Endothelial cell of umbilical vein (primary cell): ENCODE data around the gene TTC29. TPM values are rescaled to one million over a fixed set of nuclear protein-coding genes. Genes with fewer than 3 reads are reported as not detected.

Source experiments
- BruUV-seq: library from RNA; stranded (reverse); fragments of 400-500 nt; replicated peaks from 2 replicates; lab custom pipeline; 2021; lab: Mats Ljungman, UMichigan
- CTCF ChIA-PET: fragments of 300-600, 350-600 bp; sonication (Branson Sonifier 250); formaldehyde crosslinking; loops from one replicate; lab custom pipeline; 2021; ENCODE audit warnings: antibody characterized with exemption, inconsistent platforms; lab: Charles Lee
- POLR2A ChIA-PET: fragments of 300-600, 350-600 bp; sonication (Branson Sonifier 250); formaldehyde crosslinking; loops from one replicate; lab custom pipeline; 2021; ENCODE audit warnings: antibody characterized with exemption, inconsistent platforms; lab: Charles Lee
- DNase-seq: peaks from one replicate; pipeline ENCODE4 v3.0.0-alpha.2; 2011; ENCODE audit warnings: low read depth, low spot score
- FAIRE-seq: peaks from 2 replicates; lab custom pipeline; 2011; peaks lifted over from hg19 to GRCh38; lab: Jason Lieb, UNC
- H2AFZ ChIP-seq: 2 replicates; pipeline ENCODE4 v1.6.0; 2012; ENCODE audit warnings: low read depth, low read length, control low read depth, inconsistent platforms
- H3K27ac ChIP-seq: 2 replicates; pipeline ENCODE4 v1.5.1; 2011; ENCODE audit warnings: low read depth, mild to moderate bottlenecking, control low read depth, low read length, moderate library complexity; ENCODE audit not compliant: insufficient read depth
- H3K27me3 ChIP-seq, 2 experiments: 2 replicates each; pipeline versions ENCODE4 v1.6.0 to v1.6.1; 2011; ENCODE audit warnings: low read length in 2 of 2, mixed read lengths in 1 of 2; ENCODE audit not compliant: control insufficient read depth in 2 of 2, insufficient read depth in 2 of 2
- H3K36me3 ChIP-seq, 2 experiments: 2 replicates in 1 of 2; 3 replicates in 1 of 2; pipeline ENCODE4 v1.5.1; 2011; ENCODE audit warnings: low read length in 2 of 2, mild to moderate bottlenecking in 1 of 2, moderate library complexity in 1 of 2; ENCODE audit not compliant: control insufficient read depth in 2 of 2, insufficient read depth in 2 of 2; ENCODE audit errors: extremely low read depth in 1 of 2
- H3K4me1 ChIP-seq: 3 replicates; pipeline ENCODE4 v1.5.1; 2011; ENCODE audit warnings: mild to moderate bottlenecking, low read length; ENCODE audit not compliant: control insufficient read depth, insufficient read depth; ENCODE audit errors: extremely low read depth
- H3K4me2 ChIP-seq: 2 replicates; pipeline ENCODE4 v1.6.1; 2011; ENCODE audit warnings: low read length, control low read depth, mixed read lengths; ENCODE audit not compliant: insufficient read depth
- H3K4me3 ChIP-seq, 3 experiments: fragments of 200-600 bp in 1 of 3; sonication (generic), shearing (Covaris generic) in 1 of 3; replicated peaks in 1 of 3; 2 replicates each; pipeline ENCODE4 v1.5.1; 2011 to 2016; ENCODE audit warnings: control low read depth in 3 of 3, low read length in 3 of 3, mild to moderate bottlenecking in 2 of 3, inconsistent platforms in 1 of 3, low read depth in 1 of 3, moderate library complexity in 1 of 3; ENCODE audit not compliant: insufficient read depth in 1 of 3
- H3K79me2 ChIP-seq: 2 replicates; pipeline ENCODE4 v1.6.0; 2012; ENCODE audit warnings: low read length, inconsistent platforms; ENCODE audit not compliant: control insufficient read depth, insufficient read depth
- H3K9ac ChIP-seq: replicated peaks from 2 replicates; pipeline ENCODE3; 2011; ENCODE audit warnings: low read length, control low read depth; ENCODE audit not compliant: insufficient read depth; ENCODE audit errors: extremely low read depth
- H3K9me1 ChIP-seq: replicated peaks from 3 replicates; pipeline ENCODE4 v1.6.0; 2011; ENCODE audit warnings: mild to moderate bottlenecking, low read length; ENCODE audit not compliant: control insufficient read depth, insufficient read depth; ENCODE audit errors: extremely low read depth
- H3K9me3 ChIP-seq: replicated peaks from 2 replicates; pipeline ENCODE4 v1.5.1; 2012; ENCODE audit warnings: low read length, inconsistent platforms; ENCODE audit not compliant: control insufficient read depth, insufficient read depth
- H4K20me1 ChIP-seq: replicated peaks from 2 replicates; pipeline ENCODE3; 2011; ENCODE audit warnings: mild to moderate bottlenecking, low read length; ENCODE audit not compliant: control insufficient read depth, insufficient read depth; ENCODE audit errors: extremely low read depth
- CTCF ChIP-seq, 2 donors: IDR thresholded peaks; 1 replicate in 1 of 2; 2 replicates in 1 of 2; pipeline ENCODE4 v1.5.1; 2011; ENCODE audit warnings: low read length in 2 of 2, mild to moderate bottlenecking in 2 of 2, moderate library complexity in 2 of 2, control low read depth in 1 of 2, inconsistent platforms in 1 of 2, low read depth in 1 of 2; ENCODE audit not compliant: insufficient read depth in 1 of 2; ENCODE audit errors: extremely low read depth in 1 of 2
- EZH2 ChIP-seq: IDR thresholded peaks from 2 replicates; pipeline ENCODE4 v1.6.1; 2012; ENCODE audit warnings: borderline replicate concordance, low read depth, mild to moderate bottlenecking, moderate library complexity, low read length, inconsistent platforms; ENCODE audit not compliant: severe bottlenecking
- FOS ChIP-seq: IDR thresholded peaks from 2 replicates; pipeline ENCODE4 v1.6.1; 2011; ENCODE audit warnings: mild to moderate bottlenecking, low read length, moderate library complexity, borderline replicate concordance; ENCODE audit not compliant: insufficient read depth
- GATA2 ChIP-seq: IDR thresholded peaks from 2 replicates; pipeline ENCODE4 v1.7.0; 2011; ENCODE audit warnings: low read depth, mild to moderate bottlenecking, moderate library complexity, mixed read lengths, low read length; ENCODE audit not compliant: insufficient read length, insufficient read depth
- JUN ChIP-seq: IDR thresholded peaks from 2 replicates; pipeline ENCODE4 v1.6.1; 2011; ENCODE audit warnings: borderline replicate concordance, low read depth; ENCODE audit not compliant: insufficient read length, insufficient read depth
- MAX ChIP-seq: IDR thresholded peaks from 2 replicates; pipeline ENCODE4 v1.6.1; 2011; ENCODE audit not compliant: insufficient read depth, insufficient read length
- MYC ChIP-seq: IDR thresholded peaks from one replicate; pipeline ENCODE4 v1.6.1; 2011; ENCODE audit warnings: mild to moderate bottlenecking, low read depth, low read length
- POLR2A ChIP-seq: IDR thresholded peaks from 2 replicates; pipeline ENCODE4 v1.6.1; 2012; ENCODE audit warnings: low read depth, mild to moderate bottlenecking, control low read depth, low read length
- POLR2AphosphoS5 ChIP-seq: IDR thresholded peaks from 2 replicates; pipeline ENCODE4 v1.6.1; 2012; ENCODE audit warnings: low read depth, mild to moderate bottlenecking, control low read depth, low read length, moderate library complexity; ENCODE audit not compliant: insufficient read depth
- dilution Hi-C: fragments of 300-500 bp; cut with MboI; formaldehyde crosslinking; loops from one replicate; pipeline ENCODE4 v1.15.0; 2019; ENCODE audit warnings: low sequenced_read_pairs; ENCODE audit not compliant: extremely low pct_ligation_motif_present
- intact Hi-C: fragments of 100-400 bp; cut with micrococcal nuclease; formaldehyde crosslinking; loops from one replicate; pipeline ENCODE4 v1.10.0; 2022
- polyA plus RNA-seq, 4 experiments: library from polyadenylated mRNA; depleted of rRNA in 3 of 4; stranded (reverse) in 3 of 4; unstranded in 1 of 4; fragments of >200 nt; gene quantifications; 2 replicates each; pipeline versions ENCODE4 v1.2.1 to v1.2.3, GENCODE V29; 2011 to 2012; ENCODE audit warnings: missing spikeins in 1 of 4
- total RNA-seq: library from RNA; stranded (reverse); gene quantifications from 2 replicates; pipeline ENCODE4 v1.2.3, GENCODE V29; 2021

Gene TTC29
- total and polyA plus RNA-seq, 2 donors (not counting 3 experiments of a cell fraction or from before 2014, with no cell fraction given), result not detected

- Histone ChIP-seq H4K20me1 (no peaks in the 10 kb centered on the region), H3K4me2 (no peak overlapping the region), H3K79me2 (no peaks in the 10 kb centered on the region), H2AFZ (no peak overlapping the region), H3K36me3 (no peaks in the 10 kb centered on the region), H3K9me3 (no peaks in the 10 kb centered on the region), H3K4me3 (no peak overlapping the region), H3K9ac (no peak overlapping the region), H3K27me3 (peaks cover 0 to 2% of the 10 kb centered on the region in 2 experiments), H3K27ac (no peak overlapping the region), H3K9me1 (no peaks in the 10 kb centered on the region), H3K4me1 (no peaks in the 10 kb centered on the region)
- intact Hi-C loops (no loop called here), dilution Hi-C loops (no loop called here)
- TF ChIP-seq MAX (no peak), MYC (no peak), JUN (no peak), GATA2 (no peak), POLR2AphosphoS5 (no peak), CTCF (IDR thresholded peaks at IDR 0.05; ENCODE audit: extremely low read depth in 1 of 2, insufficient read depth in 1 of 2, low read depth in 1 of 2, low read length in 2 of 2) (no peak), POLR2A (no peak), FOS (no peak), EZH2 (no peak)
- ChIA-PET POLR2A (no interaction called here), CTCF (no interaction called here)
- DNase-seq (no peak), FAIRE-seq (no peak)
- BruUV-seq, result no TSS peak
These were observed 182.1 kb downstream of the TTC29 start for GRCh38 chr4:146763560-146763959.
